Erythroblast (primary cell): Measurements from ENCODE around the gene IZUMO4.

Source experiments
- DNase-seq, 2 experiments: peaks; one replicate each; lab custom pipeline; 2025; lab: John Stamatoyannopoulos, UW
- GATA1 ChIP-seq: IDR thresholded peaks from 2 replicates; pipeline ENCODE4 v1.6.1; 2011; ENCODE audit warnings: low read depth, mild to moderate bottlenecking, control low read depth, low read length, moderate library complexity
- POLR2A ChIP-seq: IDR thresholded peaks from 2 replicates; pipeline ENCODE4 v1.6.1; 2011; ENCODE audit warnings: mild to moderate bottlenecking, low read length

The IZUMO4 gene, protein sequence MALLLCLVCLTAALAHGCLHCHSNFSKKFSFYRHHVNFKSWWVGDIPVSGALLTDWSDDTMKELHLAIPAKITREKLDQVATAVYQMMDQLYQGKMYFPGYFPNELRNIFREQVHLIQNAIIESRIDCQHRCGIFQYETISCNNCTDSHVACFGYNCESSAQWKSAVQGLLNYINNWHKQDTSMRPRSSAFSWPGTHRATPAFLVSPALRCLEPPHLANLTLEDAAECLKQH

DNA sequence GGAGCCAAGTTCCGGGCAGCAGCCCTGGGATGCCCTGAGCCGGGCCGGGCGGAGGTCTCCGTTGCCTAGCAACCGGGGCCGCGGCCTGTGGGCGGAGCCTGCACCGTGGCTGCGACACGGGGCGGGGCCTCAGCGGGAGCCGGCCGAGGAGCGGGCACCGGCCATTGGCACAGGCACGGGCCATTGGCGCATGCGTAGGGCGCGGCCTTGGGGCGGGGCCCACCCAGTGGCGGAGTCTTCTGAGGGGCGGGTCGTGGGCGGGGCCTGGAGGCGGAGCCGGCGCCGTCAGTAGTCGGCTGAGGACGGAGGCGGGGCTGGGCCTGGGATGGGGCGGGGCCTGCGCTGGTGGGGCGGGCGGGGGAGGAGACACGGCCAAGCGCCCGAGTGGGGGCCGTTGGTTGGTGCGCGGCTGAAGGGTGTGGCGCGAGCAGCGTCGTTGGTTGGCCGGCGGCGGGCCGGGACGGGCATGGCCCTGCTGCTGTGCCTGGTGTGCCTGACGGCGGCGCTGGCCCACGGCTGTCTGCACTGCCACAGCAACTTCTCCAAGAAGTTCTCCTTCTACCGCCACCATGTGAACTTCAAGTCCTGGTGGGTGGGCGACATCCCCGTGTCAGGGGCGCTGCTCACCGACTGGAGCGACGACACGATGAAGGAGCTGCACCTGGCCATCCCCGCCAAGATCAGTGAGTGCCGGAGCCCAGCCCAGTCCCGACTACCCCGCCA, at the start of gene IZUMO4:
Gene IZUMO4 (plus strand): TSS at position 436 of the 723 bp plus-strand sequence. CDS start 31 bp downstream, at position 467.
- DNase-seq, result peak; percentile 100
- TF ChIP-seq POLR2A (no peak), GATA1 (no peak)

GRCh38 chr19:2047076-2047448, 49.7 kb upstream of the IZUMO4 start:
- no peak for DNase-seq
- TF ChIP-seq POLR2A, result no peak
- TF ChIP-seq GATA1, result no peak

- no peak for TF ChIP-seq GATA1
- TF ChIP-seq POLR2A, result peak; percentile 7
Observed at GRCh38 chr19:2047449-2048103, 49.1 kb upstream of the IZUMO4 start.

DNA sequence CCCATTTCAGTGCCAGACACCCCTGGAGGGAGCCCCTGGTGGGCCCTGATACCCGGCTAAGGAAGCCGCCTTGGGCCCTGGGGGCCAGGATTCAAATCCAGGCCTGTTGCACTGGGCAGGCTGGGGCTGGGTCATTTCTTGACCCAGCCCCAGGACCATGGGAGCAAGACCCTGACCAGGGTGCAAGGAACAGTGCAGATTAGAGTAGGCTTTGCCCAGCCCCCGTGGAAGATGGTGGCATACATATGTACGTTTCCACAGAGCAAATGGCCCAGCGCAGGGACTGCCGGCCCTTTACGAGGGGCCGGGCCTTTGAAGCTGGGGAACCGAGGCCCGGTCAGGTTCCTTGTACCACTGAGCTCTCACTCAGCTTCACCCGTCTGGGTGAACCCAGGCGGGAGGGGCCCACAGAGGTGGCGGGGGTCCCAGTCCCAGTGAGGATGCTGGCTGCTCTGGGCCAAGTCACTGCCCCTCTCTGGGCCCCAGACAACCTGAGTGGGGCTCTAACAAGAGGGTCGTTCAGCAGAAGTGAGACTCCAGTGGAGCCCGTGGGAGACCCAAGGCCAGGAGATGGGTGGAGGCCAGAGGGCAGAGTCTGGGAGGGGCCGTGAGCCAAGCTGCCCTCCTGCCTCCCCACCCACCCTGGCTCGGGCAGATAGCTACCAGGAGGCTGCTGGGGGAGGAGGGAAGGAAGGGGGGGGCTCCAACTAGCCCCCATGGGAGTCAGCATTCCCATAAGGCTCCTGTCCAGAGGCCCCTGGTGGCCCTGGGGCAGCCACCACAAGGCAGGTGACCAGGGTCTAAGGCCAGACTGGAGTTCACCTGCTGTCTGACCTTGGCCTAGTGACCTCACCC, 48.4 kb upstream of the IZUMO4 start:
- peak; percentile 78 to 81 for DNase-seq
- TF ChIP-seq GATA1, result no peak
- peak; percentile 14 for TF ChIP-seq POLR2A

More at GRCh38 chr19:2047449-2048103, 49.1 kb upstream of the IZUMO4 start:
- peak in 1 of 2 experiments; percentile 63 for DNase-seq

GRCh38 chr19:2048959-2049740, 47.6 kb upstream of the IZUMO4 start:
- TF ChIP-seq POLR2A (no peak), GATA1 (no peak)
- peak; percentile 64 to 72 for DNase-seq

GRCh38 chr19:2049741-2050348, 46.9 kb upstream of the IZUMO4 start:
- TF ChIP-seq GATA1, result no peak
- TF ChIP-seq POLR2A, result peak; percentile 51
- peak; percentile 74 to 87 for DNase-seq

GRCh38 chr19:2050349-2050990, 46.2 kb upstream of the IZUMO4 start:
- peak; percentile 76 to 79 for DNase-seq
- TF ChIP-seq POLR2A, result no peak
- no peak for TF ChIP-seq GATA1

GRCh38 chr19:2050991-2051772, 45.5 kb upstream of the IZUMO4 start, which contains the start of gene MKNK2:
Gene MKNK2 (minus strand): TSS chr19:2051244. CDS start chr19:2050851, 393 bp downstream.
- TF ChIP-seq POLR2A (peak; percentile 99), GATA1 (no peak)
- peak; percentile 91 to 97 for DNase-seq

DNA sequence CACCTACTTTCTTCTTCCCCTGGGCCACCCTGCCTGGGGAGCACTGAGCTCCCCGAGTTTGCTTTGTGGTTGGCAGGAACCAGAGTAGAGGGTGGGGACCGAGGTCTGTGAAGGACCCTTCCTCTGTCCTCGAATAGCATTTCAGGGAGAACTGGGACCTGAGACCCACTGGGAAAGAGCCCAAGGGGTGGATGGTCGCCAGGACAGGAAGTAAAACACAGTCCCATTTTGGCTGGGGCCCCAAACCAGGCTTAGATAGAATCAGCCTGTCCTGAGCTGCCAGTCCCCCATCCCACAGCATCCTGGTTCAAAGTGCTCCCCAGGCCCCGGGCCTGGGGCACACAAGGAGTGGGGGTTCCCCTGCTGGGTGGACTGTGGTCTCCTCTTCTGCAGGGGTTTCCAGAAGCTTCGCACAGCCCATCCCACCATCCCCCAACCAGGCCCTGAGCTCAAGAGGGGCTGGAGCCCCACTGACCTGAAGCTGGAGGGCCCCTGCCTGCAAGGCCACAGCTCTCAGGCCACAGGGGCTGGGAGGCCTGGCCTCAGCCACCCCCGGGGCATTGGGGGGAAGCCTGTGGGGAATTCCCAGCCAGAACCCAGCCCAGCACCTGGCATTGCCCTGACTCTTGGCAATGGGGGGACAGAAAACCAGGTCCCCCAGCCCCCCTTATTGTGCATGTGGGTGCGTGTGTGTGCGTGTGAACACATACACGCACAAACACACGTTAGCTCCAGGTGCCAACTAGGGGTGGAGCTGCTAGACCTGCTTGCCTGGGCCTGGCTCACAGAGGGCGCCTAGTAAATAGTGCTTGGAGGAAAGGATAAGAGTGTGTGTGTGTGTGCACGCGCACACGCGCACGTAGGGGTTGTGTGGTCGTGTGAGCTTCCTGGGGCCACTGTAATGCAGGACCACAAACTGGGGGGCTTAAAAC, 44.7 kb upstream of the IZUMO4 start:
- DNase-seq, result no peak
- TF ChIP-seq GATA1, result no peak
- TF ChIP-seq POLR2A, result no peak
